T-helper 9 cell (primary cell): ENCODE results near the gene ANKEF1.
A peak's percentile ranks its signal among the peaks of the same experiment; 100 is the strongest.
"Not testable (repeated sequence)": the region's sequence is repeated elsewhere in the genome, so short reads cannot be mapped to it uniquely, and the experiment has no call there.

Experiments used
- DNase-seq: peaks from one replicate; pipeline ENCODE4 v3.0.0-alpha.2; 2020
- total RNA-seq, 2 donors: gene quantifications; one replicate each; lab custom pipeline; 2026; lab: John Stamatoyannopoulos, UW

ANKEF1 gene
- 6.3 to 15.7 reads per million in 2 donors for total RNA-seq

GRCh38 chr20:10034717-10035571, at the start of gene ANKEF1:
Gene ANKEF1 (plus strand): TSS chr20:10034987. CDS start chr20:10038302, 3,315 bp downstream.
- peak; percentile 67 for DNase-seq

DNA sequence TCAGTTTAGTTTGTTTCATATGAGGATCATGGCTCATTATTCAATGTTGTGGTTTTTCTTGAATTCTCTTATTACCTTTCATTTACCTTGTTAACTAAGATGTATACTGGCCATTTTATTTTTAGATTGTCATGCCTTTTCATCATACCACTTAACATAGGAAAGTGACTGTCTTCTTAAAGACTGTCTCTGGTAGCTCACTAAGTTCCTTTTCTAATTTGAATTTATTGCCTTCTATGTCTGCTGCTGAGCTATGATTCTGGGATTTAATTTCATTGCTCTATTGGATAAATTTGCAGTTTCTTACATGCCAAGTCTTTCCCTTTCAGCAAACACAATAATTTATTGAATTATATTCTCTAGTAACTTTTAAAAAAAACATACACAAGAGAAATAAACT, 49.5 kb upstream of the ANKEF1 start:
- DNase-seq, result no peak

DNA sequence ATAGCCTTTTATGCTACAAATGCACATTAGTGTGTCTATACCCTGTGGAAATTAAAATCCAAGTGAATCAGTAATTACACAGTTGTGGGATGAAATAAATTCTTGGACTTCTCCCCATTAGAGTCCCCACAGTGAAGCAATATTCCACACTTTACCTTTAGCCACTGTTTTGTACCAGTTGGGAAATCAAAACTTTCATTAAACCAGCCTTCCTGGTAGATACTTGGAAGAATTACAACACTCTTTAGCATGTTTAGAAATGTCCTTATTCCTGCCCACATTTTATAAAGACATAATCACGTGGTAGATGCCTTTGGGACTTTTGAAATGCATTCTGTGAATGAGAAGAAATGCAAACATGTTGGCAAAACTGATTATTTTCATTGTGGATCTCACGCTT, 49.0 kb upstream of the ANKEF1 start:
- DNase-seq, result no peak

DNA sequence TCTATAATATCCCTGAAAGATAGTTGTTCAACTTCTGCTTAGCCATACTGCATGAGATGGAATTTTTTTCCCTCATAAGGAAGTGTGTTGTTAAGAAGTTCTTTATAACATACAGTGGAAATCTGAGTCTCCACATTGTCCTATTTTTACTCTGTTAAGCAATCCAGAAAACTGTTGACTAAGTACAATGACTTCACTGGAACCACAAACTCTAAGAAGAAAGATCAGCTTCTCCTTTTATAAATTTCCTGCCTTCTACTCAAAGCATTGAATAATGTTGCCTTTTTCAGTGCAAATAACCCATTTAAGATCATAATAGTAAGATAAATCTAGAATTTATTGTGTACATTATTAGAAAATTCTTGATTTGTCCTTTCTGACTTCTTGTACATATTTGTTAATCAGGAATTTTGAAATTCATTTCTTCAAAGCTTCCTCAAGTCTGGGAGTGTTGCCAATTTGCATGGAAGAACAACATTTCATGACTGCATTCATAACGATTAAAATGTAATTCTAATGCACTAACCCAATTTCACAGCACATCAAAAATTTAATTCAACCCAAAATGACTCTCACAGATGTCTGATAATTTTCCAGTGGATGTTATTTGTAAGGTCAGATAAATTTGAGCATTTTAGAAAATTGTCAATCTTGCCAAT, 45.6 kb upstream of the ANKEF1 start:
- DNase-seq, result no peak

DNA sequence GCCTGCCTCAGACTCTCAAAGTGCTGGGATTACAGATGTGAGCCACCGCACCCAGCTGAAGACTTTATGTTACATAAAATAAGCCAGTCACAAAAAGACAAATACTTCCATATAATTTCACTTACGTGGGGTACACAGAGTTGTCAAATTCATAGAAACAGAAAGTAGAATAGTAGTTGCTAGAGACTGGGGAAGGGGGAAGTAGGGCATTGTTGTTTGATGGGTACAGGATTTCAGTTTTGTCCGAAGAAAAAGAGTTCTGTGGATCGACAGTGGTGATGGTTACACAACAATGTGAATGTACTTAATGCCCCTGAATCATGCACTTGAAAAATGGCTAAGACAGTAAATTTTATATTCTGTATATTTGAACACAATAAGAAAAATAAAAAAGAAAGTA, 41.6 kb upstream of the ANKEF1 start:
- no peak for DNase-seq

DNA sequence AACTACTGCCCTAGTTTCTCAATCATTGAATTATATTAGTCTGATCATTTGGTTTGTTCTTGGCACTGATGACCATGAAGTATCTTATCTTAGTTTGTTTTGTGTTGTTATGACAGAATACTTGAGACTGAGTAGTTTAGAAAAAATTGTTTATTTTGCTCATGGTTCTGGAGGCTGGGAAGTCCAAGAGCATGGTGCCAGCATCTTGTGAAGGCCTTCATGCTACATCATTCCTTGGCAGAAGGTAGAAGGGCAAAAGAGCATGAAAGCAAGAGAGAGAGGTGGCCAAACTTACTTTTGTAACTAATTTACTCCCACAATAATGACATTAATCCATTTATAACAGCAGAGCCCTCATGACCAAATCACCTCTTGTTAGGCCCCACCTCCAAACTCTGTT, 40.1 kb upstream of the ANKEF1 start:
- no peak for DNase-seq

GRCh38 chr20:9995510-9996272, 39.1 kb upstream of the ANKEF1 start:
- no peak for DNase-seq

GRCh38 chr20:9996944-9997343, 37.8 kb upstream of the ANKEF1 start:
- DNase-seq, result no peak

- DNase-seq, result no peak
Measured at GRCh38 chr20:9999645-10000044, 35.1 kb upstream of the ANKEF1 start.

DNA sequence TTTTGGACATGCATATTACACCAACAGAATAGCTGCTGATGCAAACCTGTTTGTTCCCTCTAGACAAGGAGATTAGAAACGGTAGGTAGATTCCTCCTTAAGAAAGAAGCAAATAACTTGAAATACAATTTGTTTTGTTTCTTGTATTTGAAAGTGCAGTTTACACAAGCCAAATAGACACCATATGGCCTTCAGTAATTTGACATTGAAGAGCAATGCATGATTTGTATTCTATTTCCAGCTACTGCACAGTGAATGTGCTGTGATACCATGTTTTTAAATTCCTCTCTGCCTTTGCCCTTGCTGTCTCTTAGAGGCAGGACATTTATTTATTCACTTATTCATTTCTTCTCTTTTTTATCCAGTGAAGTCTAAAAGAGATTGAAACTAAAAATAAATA, 31.9 kb upstream of the ANKEF1 start:
- DNase-seq, result no peak

- DNase-seq, result no peak
Measured at GRCh38 chr20:10004900-10005299, 29.9 kb upstream of the ANKEF1 start.

DNA sequence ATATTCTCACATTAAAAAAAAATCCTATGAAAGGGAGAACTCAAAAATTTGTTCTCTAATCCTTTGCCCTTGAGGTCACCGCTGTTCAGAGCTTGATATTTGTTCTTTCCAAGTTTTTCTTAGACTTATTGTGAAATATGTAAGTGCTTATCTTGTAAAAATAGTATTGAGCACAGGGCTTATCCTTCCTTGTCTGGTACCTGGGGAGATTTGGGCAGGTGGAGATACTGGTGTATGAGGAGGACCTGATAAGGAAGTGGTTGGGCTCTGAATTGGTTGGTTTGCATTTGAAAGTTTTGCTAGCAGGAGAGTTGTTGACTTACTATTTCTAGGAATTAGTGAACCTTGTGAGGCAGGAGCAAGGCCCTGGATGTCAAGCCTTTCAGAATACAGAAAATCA, 28.9 kb upstream of the ANKEF1 start:
- no peak for DNase-seq

DNA sequence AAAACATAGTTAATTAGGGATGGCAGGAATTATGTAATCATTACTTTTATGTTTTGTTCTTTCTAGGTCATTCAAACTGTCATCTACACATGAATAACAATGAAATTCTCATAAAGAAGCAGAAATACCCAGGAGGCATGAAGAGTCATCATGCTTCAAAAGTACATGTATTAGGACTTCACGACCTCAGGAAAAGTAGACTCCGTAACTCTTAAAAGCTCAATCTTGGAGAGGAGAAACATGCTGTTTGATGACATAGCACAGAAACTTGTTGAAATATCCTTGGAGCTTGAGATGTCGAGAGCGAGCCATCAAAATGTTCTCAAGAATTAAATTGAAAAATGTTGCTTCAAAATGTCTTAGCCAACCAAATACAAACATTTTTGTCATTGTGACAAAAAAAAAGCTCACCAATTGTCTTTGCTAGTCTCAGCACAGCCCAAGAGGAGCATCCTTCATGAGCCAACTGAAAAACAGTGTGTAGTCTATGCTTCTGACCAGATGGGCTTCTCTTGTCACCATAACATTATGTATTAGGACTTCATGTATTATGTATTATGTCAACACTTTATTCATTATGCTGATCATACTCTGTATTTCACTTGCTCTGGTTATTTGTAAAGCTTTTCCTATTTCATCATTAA, 28.2 kb upstream of the ANKEF1 start:
- DNase-seq, result no peak

DNA sequence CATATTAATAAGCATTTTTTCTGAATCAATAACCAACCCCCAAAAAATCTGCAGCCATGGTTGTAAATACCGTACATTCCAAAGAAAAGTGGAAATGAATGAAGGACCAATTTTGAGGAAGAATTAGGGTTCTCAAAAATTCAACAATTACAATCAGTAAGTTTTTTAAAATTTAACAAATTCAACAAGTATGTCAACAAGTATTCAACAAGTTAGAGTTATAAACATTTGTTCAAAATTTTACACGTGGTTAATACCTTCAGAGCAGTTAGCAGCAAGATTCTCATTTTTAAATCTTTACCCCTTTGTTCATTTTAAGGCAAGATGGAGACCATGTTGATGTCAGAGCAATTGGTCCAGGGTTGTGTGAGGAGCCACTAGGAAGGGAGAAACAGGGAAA, 27.6 kb upstream of the ANKEF1 start:
- DNase-seq, result no peak

- DNase-seq, result no peak
Measured at GRCh38 chr20:10007747-10008146, 27.0 kb upstream of the ANKEF1 start.

GRCh38 chr20:10012464-10012863, 22.3 kb upstream of the ANKEF1 start:
- DNase-seq, result no peak

- no peak for DNase-seq
Measured at GRCh38 chr20:10014431-10014830, 20.4 kb upstream of the ANKEF1 start.

- no peak for DNase-seq
Measured at GRCh38 chr20:10020937-10021336, 13.8 kb upstream of the ANKEF1 start.

- DNase-seq, result no peak
Measured at GRCh38 chr20:10022625-10023024, 12.2 kb upstream of the ANKEF1 start.

DNA sequence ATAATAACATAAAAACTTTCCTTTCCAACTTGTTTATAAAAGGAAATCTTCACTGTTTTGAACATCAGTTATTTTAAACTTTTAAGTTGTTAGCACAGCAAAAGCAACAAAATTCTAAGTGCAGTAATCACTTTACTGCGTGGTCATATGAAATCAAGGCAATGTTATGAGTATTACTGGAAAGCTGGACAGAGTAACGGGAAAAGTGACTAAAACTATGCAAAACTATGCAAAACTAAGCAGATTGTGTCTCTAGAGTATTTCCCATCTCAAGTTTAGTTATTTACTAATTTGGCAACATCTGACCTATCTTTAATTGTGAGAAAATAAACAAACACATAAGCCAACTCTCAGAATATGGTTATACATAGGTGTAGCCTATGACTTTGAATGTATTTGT, 10.9 kb upstream of the ANKEF1 start:
- DNase-seq, result no peak

- DNase-seq, result not testable (repeated sequence)
Measured at GRCh38 chr20:10031451-10032215, 3.2 kb upstream of the ANKEF1 start.

- DNase-seq, result not testable (repeated sequence)
Measured at GRCh38 chr20:10032269-10032668, 2.5 kb upstream of the ANKEF1 start.
